OCI-LY1 (cell line): ENCODE data around the gene ABCA13.

Experiments used
- H2AFZ ChIP-seq: fragments of 200-600 bp; sonication (generic), shearing (Covaris generic); 2 replicates; pipeline ENCODE4 v1.6.0; 2014; ENCODE audit warnings: antibody characterized with exemption, mild to moderate bottlenecking, low read length
- H3F3A ChIP-seq: fragments of 200-600 bp; sonication (generic), shearing (Covaris generic); 2 replicates; pipeline ENCODE4 v1.6.0; 2014; ENCODE audit warnings: mild to moderate bottlenecking, antibody characterized with exemption, low read length, moderate library complexity; ENCODE audit not compliant: insufficient read depth
- H3K27ac ChIP-seq: fragments of 200-600 bp; sonication (generic); 2 replicates; pipeline ENCODE4 v1.5.1; 2014; ENCODE audit warnings: low read length, mixed run types, mild to moderate bottlenecking, low read depth; ENCODE audit not compliant: poor library complexity, severe bottlenecking
- H3K27me3 ChIP-seq: fragments of 200-600 bp; sonication (generic); 2 replicates; pipeline ENCODE4 v1.6.0; 2014; ENCODE audit warnings: antibody characterized with exemption, mild to moderate bottlenecking, low read length, moderate library complexity; ENCODE audit not compliant: insufficient read depth
- H3K36me3 ChIP-seq: fragments of 200-600 bp; sonication (generic); 2 replicates; pipeline ENCODE4 v1.6.1; 2014; ENCODE audit warnings: mild to moderate bottlenecking, antibody characterized with exemption, low read length, moderate library complexity, mixed read lengths; ENCODE audit not compliant: insufficient read depth
- H3K4me1 ChIP-seq: fragments of 200-600 bp; sonication (generic); 2 replicates; pipeline ENCODE4 v1.5.1; 2014; ENCODE audit warnings: mild to moderate bottlenecking, low read length, moderate library complexity; ENCODE audit not compliant: insufficient read depth, severe bottlenecking
- H3K4me2 ChIP-seq: fragments of 200-600 bp; sonication (generic), shearing (Covaris generic); 2 replicates; pipeline ENCODE4 v1.6.1; 2014; ENCODE audit warnings: low read length
- H3K4me3 ChIP-seq: fragments of 200-600 bp; sonication (generic); 2 replicates; pipeline ENCODE4 v1.5.1; 2014; ENCODE audit warnings: low read length, low read depth, mild to moderate bottlenecking, mixed read lengths; ENCODE audit not compliant: poor library complexity, severe bottlenecking
- H3K79me2 ChIP-seq: fragments of 200-600 bp; shearing (Covaris generic); 2 replicates; pipeline ENCODE4 v1.6.1; 2016; ENCODE audit warnings: mixed run types, low read length, mixed read lengths; ENCODE audit not compliant: insufficient read depth
- H3K9ac ChIP-seq: fragments of 200-600 bp; sonication (generic), shearing (Covaris generic); 2 replicates; pipeline ENCODE4 v1.6.1; 2014; ENCODE audit warnings: mild to moderate bottlenecking, low read length, mixed read lengths
- H3K9me2 ChIP-seq: fragments of 200-600 bp; sonication (generic), shearing (Covaris generic); 2 replicates; pipeline ENCODE4 v1.6.1; 2014; ENCODE audit warnings: low read depth, mild to moderate bottlenecking, low read length, mixed read lengths
- H3K9me3 ChIP-seq: fragments of 200-600 bp; shearing (Covaris generic); 2 replicates; pipeline ENCODE4 v1.6.1; 2014; ENCODE audit warnings: low read length, mixed read lengths
- H4K20me1 ChIP-seq: fragments of 200-600 bp; sonication (generic), shearing (Covaris generic); 2 replicates; pipeline ENCODE4 v1.6.0; 2016; ENCODE audit warnings: mild to moderate bottlenecking, low read length; ENCODE audit not compliant: insufficient read depth
- CTCF ChIP-seq: fragments of 200-600 bp; sonication (generic), shearing (Covaris generic); IDR thresholded peaks from 2 replicates; pipeline ENCODE4 v1.5.1; 2017; ENCODE audit warnings: mild to moderate bottlenecking, antibody characterized with exemption, low read length, moderate library complexity, mixed read lengths
- EZH2 ChIP-seq: fragments of 200-600 bp; sonication (generic), shearing (Covaris generic); IDR thresholded peaks from 2 replicates; pipeline ENCODE4 v1.8.0; 2017; ENCODE audit warnings: borderline replicate concordance, mixed run types, mild to moderate bottlenecking, antibody characterized with exemption, low read length, moderate library complexity, mixed read lengths

ABCA13 gene

GRCh38 chr7:48316768-48317167 lies 145.5 kb downstream of the ABCA13 start:
- Histone ChIP-seq H3K27ac (no peak overlapping the region), H3K79me2 (no peaks in the 10 kb centered on the region), H3K4me3 (no peak overlapping the region), H3F3A (no peaks in the 10 kb centered on the region), H3K9ac (no peak overlapping the region), H3K9me3 (no peaks in the 10 kb centered on the region), H4K20me1 (no peaks in the 10 kb centered on the region), H3K36me3 (no peaks in the 10 kb centered on the region), H2AFZ (no peak overlapping the region), H3K4me1 (no peaks in the 10 kb centered on the region), H3K27me3 (no peaks in the 10 kb centered on the region), H3K4me2 (no peak overlapping the region), H3K9me2 (no peaks in the 10 kb centered on the region)
- no peak for TF ChIP-seq CTCF
- TF ChIP-seq EZH2: no peak

DNA sequence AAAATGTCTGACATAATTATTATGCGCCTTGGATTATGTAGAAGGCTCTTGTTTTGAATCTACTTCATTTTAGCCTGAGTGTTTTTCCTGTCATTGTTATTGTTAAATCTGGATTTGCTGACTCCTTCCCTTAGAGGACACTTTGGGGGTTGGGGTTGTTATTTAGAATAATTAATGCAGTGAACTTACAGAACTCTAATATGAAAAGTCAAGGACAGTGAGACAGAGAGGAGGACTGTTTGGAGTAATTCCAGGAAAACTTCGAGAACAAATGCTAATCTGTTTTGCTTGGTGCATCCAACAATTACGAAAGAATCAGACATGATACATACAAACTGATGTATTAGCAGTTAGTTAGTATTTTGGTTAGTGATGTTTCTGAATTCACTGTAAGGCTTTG lies 146.1 kb downstream of the ABCA13 start:
- no peak overlapping the region for H3K27ac ChIP-seq
- H3K9ac ChIP-seq: no peak overlapping the region
- H3K36me3 ChIP-seq: no peaks in the 10 kb centered on the region
- no peak overlapping the region for H3K4me2 ChIP-seq
- H4K20me1 ChIP-seq: no peaks in the 10 kb centered on the region
- no peak for TF ChIP-seq EZH2
- TF ChIP-seq CTCF: no peak
- no peaks in the 10 kb centered on the region for H3K79me2 ChIP-seq
- no peaks in the 10 kb centered on the region for H3K27me3 ChIP-seq
- no peaks in the 10 kb centered on the region for H3K9me3 ChIP-seq
- no peak overlapping the region for H3K4me3 ChIP-seq
- no peak overlapping the region for H2AFZ ChIP-seq
- H3K9me2 ChIP-seq: no peaks in the 10 kb centered on the region
- no peaks in the 10 kb centered on the region for H3K4me1 ChIP-seq
- H3F3A ChIP-seq: no peaks in the 10 kb centered on the region

DNA sequence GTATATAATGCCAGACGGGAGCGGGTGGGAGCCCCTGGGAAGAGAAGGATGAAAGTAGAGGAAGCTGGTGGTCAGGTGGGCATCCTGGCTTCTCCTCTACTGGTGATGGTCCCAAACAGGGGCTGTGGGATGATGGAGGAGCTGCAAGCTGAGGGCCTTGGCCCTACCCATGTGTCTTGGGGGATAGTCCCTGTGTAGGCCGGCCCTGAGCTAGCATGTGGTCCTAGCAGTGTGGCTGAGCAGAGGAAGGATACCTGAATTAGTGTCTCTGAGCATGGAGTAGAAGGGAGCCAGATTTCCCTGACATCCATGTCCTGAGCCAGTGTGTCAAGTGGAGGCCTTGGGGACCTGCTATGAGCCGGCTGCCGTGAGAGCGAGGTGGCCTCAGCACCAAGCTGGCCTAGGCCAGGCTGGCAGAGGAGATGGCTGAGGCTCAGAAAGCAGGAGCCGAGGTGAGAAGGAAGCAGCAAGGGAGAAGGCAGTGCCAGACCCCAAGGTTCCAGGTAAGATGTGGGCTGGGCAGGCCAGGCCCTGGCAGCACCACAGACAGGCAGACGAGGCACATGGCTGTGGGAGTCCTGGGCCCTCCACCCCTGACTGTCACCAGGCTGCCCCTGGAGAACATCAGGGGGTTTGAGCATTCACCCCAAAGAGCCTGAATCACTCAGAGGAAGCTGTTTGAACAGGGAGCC lies 150.2 kb downstream of the ABCA13 start:
- Histone ChIP-seq H3F3A (no peaks in the 10 kb centered on the region), H3K9me2 (no peaks in the 10 kb centered on the region), H2AFZ (no peak overlapping the region), H3K4me2 (no peak overlapping the region), H3K27me3 (no peaks in the 10 kb centered on the region), H3K79me2 (no peaks in the 10 kb centered on the region), H3K9me3 (peaks cover 3% of the 10 kb centered on the region; the same call in 1 of the 2 replicates), H3K9ac (no peak overlapping the region), H4K20me1 (no peaks in the 10 kb centered on the region), H3K4me1 (no peaks in the 10 kb centered on the region), H3K36me3 (no peaks in the 10 kb centered on the region; the same call in 1 of the 2 replicates), H3K27ac (no peak overlapping the region), H3K4me3 (no peak overlapping the region)
- TF ChIP-seq EZH2 (no peak), CTCF (no peak)
